DMS53 treated with DMSO at 0.1 percent for 48 hours (cell line): ENCODE data around the gene LRCH1.

ENCODE experiments used
- DNase-seq: peaks from one replicate; lab custom pipeline; 2025; ENCODE audit not compliant: unreplicated experiment; lab: John Stamatoyannopoulos, UW

The LRCH1 gene

DNA sequence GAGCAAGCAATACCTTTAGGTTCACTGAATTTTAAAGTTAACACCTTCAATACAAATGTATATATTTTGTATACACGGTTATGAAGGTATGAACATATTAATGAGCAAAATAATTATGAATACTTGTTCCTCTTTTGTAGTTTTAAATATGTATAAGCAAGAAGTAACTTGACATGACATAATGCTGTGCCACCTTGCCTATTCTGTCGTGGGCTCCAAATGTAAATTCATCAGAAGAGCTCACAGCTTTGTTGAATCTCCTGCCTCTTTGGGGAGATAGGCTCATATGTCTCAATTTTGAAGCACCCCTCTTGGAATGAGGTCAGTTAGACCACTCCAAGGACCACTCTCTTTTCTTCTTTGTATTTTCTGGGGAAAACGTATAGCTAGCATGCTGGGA, 59.3 kb downstream of the LRCH1 start:
- no peak for DNase-seq

DNA sequence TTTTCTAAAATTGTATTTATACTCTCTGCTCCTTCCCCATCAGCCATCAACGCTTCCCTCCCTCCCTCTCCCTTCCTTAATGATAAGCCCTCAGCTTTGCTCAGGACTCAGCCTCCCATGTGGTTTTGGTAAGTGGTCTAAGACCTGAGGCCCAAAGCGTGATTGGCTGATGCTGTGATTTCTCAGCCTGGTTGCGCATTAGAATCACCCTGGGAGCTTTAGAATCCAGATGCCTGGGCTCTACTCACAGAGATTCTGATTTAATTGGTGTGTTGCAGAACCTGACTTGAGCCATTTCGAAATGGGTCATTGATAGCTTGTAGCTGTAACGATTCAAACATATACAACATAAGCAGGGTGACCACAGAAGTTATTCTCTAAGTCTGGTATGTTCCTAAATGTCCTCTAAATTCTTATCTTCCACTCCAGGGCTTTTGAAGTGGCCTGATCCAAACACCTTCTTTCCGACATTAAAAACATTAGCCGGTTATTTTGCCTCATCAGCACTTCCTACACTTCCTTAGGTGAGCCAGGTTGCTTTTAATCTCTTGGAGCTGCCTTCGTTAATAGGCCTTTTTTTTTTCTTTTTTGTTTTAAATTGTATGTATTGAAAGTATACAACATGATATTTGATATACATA, 60.6 kb downstream of the LRCH1 start:
- DNase-seq, result no peak

DNA sequence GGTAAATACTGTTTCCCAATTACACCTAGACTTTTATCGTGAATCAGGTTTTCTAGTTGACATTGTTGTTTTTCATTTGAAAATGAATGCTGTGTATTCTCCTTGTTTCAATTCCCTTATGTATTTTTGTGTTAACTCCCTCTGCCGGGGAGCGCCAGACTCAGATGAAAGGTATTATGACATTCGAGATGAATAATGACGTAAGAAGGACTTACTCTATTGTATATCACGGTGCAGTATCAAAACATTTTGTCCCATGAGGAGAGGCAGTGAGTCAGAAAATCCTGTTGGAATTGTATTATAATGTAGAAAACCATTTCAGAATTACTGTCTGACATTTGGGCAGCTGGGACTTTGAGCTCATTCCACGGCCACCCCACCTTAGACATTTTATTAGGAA, 61.6 kb downstream of the LRCH1 start:
- DNase-seq, result no peak

DNA sequence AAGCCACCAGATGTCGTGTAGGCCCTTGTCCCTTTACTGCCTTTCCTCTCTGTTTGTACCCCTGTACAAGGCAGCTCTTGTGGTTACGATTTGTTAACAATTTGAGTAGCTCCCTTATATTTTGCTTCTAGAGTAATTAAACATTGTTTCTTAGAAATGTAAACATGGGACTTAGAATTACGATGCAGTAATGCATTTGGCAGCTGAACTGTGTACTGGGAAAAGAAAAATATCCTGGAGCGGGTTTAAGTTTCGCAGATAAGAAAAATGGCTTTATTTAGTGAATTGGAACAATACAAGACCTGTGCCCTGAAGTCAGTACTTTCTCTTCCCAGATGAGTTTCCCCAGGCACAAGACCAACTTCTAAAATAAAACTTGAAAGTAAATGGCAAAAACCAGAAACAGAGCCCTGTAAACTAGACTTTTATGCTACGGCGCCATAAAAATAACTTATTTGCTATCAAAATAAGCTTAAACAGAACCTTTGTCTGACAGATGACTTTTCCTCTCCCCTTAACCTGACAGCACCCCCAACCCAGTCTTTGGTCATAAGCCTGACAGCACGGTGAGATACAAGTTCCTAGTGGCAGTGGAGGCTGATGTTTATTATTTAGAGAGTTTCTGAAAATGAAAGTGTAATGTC, 63.0 kb downstream of the LRCH1 start:
- no peak for DNase-seq

DNA sequence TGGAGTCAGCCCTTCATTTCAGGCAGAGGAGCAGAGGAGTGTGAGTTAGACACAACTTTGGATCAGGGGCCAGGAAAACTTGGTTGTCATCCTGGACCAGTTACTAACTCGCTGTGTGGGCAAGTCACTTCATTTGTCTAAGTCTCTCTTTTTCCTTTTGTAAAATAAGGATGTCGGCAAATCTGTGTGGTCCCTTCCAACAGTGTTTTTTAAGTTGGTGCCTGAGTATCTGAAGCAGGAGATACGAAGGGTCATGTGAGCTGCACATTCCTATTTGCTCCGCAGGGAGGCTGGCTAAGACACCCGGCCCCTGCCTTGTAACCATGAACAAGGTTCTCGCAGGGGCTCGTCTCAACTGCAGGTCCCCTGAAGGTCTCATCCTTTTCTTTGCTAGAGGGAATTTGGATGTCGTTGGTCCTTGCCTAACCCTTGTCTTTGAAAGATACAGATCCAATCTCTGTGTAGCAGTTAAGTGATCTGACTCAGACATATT, 64.3 kb downstream of the LRCH1 start:
- DNase-seq, result no peak

DNA sequence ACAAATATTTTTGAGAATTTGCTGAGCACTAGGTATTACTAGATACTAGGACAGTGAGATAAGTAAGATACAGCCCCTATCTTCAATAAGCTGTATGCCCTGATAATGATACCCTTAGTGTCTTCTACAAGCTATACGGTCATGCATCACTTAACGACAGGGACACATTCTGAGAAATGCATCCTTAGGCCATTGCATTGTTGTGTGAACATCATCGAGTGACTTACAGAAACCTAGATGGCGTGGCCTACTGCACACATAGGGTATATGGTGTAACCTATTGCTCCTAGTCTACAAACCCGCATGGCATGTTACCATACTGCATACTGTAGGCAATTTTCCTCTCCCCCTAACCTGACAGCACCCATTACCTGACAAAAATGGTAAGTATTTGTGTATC, 64.9 kb downstream of the LRCH1 start:
- no peak for DNase-seq

DNA sequence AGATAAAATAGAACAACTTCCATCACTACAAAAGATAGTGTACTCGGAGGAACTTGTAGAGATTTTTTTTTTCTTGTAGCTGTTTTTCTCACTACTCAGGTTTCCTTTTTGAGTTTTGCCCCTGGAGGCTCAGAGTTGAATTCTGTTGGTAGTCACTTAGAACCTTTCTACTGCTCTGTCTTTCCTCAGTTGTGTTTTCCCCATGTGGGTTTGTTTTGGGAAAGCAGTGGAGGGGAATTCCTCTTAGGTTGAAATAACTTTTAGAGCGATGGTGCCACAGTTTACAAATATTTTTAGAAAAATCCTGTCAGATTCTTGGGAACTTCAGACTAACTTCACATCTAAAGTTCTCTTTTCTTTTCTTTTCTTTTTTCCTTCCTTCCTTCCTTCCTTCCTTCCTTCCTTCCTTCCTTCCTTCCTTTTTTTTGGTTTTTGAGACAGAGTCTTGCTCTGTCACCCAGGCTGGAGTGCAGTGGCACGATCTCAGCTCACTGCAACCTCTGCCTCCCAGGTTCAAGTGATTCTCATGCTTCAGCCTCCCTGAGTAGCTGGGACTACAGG, 65.8 kb downstream of the LRCH1 start:
- no peak for DNase-seq

DNA sequence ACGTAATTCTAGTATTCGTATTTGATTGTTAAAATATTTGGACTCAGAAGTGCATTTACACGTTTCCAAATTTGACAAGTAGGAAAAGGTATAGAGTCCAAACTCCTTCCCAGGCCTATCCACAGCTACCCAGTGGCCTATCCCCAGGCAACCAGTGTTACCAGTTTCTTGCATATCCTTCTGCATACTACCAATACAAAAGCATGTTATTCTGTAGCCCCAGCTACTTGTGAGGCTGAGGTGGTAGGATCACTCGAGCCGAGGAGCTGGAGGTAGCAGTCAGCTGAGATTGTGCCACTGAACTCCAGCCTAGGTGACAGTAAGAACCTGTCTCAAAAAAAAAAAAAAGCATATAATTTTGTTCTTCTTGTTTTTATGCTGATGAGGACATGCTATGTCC, 67.1 kb downstream of the LRCH1 start:
- DNase-seq, result no peak

DNA sequence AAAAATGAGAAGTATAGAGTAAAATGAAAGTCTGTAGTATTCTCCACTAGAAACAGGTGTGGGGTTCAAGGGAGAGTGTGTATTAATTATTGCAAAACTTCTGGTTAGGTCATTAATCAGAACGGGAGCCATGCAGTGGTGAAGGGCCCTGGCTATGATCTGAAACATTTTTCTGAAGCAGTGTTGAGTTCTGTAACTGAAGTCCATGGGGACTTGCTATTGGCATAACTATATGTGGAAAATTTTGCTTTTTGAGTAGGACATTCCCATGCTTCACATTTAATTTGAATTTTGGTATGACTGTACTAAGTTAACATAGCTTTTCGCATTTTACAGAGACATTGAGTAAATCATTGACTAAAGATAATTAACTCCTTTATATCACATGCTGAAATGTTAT, 67.5 kb downstream of the LRCH1 start:
- DNase-seq, result no peak

DNA sequence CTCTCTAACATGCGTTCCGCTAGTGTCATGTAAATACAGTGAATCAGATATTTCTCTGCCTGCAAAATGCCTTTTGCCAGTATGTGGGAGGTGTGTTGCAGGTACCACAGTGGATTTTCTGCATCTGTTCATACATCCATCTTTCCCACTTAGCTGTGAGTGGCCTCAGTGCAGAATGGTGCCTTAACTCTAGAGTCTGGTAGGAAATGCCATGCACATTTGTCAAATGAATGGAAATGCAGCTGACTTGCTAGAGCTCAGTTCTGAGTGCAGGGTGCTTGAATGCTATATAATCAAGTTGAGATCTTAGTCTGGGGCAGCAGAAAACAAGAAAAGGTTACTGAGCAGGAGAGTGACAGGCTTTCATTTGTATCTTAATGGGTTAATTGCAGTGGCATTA, 68.2 kb downstream of the LRCH1 start:
- DNase-seq, result no peak

DNA sequence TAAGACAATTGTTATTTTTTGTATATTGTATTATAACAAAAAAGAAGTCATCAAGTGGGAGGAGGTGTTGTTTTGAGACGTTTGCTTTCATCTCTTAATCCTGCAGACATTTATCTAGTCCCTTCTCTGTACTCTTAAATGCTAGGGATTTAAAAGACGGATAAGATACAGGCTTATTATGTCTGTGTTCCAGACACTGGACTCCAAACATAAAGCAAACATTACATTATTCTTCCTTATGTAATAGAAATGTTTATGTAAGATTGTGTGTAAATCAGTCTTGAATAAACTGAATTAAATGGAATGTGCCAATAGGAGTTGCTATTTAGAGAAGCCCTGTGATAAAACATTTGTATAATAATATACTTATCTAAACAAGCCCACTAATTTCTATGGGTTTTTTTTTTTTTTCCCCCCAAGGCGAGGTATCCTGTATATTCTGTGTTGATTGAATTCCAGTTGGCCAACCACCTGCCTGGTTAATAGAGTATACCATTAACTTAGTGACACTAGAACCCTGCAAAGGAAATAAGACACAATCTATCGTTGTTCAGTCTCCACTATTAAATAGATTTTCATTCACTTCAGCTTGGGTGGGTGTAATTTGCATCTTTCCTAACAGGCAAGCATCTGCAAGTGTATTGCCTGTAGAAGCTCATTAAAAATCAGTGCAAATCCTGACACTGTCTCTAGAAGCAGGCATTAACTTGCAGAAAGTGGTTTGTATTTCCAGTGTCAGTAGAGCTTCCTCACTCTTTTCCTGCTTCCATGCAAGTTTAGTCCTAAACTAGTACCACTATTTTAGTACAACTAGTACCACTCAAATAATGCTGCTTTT, 69.0 kb downstream of the LRCH1 start:
- DNase-seq, result no peak

DNA sequence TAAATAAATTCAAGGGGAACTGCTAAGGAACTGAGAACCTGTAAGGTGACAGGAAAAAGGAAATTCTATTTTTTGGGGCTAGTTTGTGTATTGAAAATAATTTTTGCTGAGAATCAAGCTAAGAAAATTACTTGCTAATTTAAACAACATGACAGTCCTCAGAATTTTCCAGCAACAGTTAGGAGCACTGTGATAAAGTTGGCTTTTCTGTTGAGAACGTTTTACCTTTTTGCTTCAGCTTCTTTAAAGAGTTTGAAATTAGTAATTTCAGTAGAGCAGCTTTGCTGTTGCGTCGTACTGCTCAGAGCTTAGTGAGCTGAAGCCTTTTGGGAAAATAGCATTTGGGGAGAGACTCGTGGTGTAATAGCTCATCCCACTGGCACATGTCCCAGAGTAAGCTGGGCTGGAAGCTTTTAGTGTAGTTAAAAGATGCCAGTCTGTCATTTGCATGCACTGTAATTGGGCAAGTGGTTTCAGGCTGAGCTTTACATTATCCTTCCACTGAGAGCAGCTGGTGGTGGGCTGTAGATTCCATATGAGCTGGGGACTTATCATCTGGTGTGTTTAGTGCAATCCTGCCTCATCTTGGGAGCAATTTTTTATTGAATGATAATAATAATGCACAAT, 69.8 kb downstream of the LRCH1 start:
- DNase-seq, result no peak

DNA sequence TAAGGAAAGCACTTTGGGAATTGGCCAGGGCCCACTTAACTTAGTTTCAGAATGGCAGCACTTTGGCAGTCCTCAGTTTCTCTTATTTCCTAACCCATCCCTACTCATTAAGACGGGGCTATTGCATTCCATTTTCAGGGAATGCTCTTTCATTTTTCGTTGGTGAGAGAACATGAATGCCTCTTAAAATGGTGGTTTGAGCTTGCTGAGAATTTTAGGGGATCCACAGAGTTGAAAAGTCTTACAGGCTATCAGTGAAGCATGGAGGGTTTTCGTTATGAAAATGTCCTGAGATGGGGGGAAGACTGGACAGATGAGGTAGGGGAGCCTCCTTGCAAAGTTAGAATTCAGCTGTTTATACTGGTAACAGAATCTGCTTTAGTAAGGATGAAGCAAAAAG, 71.4 kb downstream of the LRCH1 start:
- no peak for DNase-seq

DNA sequence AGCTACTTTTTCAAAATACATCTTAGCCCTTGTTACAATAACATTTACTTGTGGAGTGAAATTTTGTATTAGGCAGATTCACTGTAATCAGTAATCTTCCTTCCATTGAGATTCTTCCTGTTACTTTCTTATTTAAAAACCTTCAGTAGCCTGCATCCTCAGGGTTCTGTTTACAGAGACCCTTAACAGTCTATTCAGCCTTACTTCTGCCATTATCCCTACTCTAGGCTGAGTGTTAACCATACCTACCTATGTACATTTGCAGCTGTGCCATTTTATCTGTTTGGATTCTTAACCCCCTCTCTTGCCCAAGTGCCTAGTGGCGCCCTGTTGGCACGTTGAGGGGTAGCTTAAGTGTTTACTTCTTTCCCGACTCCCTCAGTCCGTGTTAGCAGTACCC, 71.9 kb downstream of the LRCH1 start:
- no peak for DNase-seq

DNA sequence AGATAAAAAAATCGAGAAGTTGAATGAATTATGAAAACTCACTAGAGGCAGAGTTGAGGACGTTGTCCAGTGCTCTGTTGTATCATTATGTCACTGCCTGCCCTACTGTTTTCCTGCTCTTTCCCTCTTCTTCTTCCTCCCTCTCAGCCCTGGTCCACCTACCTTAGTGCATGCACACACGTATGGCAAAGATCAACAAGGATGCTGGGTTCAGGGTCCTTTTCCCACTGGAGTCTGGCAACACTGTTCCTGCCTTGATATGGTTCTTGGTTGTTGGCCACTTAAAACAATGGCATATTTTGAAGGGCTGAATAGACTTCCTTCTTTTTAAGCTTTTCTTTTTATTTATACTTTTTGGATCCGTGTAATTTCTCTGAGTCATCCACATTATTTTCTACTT, 74.5 kb downstream of the LRCH1 start:
- no peak for DNase-seq

DNA sequence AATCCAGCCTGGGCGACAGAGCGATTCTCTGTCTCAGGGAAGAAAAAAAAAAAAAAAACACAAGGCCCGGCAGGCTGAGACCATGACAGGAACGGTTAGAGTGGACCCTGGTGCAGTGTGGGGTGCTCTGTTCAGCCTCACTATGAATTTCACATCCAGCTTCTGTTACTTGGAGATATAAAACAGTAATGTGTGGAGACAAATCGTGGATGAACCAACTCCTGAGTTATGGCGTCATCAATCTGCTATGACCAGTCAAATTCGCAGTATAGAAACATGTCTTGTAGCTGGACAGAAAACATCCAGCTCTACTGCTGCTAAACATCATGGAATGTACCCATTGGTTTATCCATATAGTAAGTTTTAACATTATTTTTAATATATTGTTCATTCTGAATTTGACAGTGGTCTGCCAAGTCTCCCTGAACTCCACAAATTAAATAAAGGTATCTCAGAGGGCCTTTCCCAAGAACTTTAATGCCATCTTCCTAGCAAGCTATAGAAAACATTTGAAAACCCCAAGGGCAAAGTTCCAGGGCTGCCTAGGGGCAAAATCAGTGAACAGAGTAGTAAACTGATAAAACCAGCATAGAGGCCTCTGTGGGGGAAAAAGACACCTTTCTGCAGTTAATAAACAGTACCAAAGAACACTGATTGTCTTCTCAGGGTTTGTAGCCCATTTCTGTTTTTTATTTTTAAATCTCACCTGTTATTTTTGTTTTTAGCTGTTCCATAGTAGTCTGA, 75.8 kb downstream of the LRCH1 start:
- DNase-seq, result no peak

DNA sequence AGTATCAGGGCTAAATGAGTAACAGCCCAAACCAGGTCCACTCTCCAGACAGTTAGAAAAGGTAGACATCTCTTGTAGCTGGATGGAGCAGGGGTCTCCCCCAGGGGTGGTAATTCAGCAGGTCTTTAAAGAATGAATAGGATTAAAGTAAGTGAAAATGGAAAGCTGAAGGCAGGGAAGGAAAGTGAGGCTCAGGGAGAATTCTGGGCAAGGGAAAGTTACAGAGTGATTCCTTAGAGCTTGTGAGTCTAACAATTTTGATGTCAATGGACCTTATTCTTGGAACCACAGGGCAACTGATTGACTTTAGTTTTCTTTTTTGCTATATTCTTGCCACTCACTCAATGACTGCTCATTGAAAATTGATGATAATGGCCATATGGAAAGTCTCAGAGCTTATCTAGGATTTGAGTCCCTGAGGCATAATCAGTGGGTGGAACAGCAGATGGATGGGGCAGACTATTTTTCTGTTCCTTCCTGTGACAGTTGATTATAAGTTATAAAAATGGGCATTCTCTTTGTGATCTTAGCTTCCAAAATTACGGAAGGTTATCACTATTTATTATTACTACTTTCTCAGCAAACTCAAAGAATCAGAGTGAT, 76.9 kb downstream of the LRCH1 start:
- no peak for DNase-seq

DNA sequence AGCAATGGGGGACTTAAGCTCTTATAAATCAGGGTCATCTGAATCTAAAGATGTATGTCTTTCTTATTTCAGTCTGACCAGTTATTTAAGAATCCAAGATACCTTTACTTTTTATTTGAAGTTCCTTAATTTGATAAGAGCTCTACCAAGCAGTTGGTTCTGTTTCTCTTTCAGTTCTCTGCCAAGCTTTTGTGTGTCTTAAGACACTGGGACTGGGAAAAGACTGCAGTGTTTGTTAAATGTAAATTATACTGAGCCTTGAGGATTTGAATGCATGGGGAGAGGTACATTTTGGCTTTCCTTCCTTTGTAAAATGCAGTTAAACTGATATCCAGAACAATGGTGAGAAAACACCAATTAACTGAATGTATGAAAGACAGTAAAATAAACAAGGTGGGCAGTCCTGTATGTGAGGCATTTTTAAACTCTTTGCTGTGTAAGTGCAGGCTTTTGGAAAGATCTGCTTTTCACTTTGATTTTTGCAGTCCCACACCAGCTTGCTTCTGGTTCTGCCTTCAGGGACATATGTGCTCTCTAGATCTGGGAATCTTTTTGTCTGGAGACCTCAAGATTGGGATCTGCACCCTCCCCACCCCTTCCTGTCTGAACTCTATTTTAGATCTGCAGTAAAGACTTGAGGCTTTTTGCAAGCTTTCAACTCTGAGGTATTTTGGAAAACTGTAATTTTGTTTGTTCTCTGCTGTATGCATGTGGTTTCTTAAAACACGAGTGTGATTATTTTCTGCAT, 77.6 kb downstream of the LRCH1 start:
- no peak for DNase-seq

DNA sequence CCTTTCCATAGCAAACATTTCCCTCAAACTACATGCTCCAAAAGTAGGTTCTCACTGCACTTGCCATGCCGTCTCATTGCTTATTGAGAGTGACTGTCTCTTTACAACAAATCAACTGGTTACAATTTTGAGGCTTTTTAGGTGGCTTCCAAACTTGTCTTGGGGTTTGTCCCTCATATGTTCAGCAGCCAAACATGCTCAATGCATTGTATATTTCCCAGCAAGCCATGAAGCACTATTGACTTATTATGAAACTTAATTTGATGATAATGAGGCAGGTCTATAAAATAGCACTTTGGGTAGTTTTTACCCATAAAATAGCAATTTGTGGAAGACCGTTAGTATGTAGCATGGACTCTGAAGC, 78.2 kb downstream of the LRCH1 start:
- no peak for DNase-seq

DNA sequence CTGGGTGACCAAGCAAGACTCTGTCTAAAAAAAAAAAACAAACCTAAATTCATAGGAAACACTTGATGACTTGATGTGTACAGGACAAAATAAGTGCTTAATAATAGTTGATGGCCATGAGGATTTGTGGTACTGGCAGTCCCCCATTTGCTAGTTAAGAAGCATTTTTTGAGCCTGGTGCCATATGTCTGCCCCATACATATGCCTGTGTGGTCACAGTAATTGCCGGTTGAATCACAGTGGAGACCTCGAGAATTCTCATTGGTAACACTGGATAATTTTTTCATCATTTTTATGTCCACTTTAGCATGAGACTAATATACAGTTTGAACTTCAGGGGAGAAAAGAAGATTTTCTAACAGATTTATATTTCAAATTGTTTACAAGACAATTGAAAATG, 79.2 kb downstream of the LRCH1 start:
- no peak for DNase-seq
